Tibial artery (tissue), 4 donors: Measurements from ENCODE around the gene MAGEF1.
A peak's percentile ranks its signal among the peaks of the same experiment; 100 is the strongest.

Experiments
- DNase-seq, 2 donors: peaks; one replicate each; pipeline ENCODE4 v3.0.0-alpha.2; 2019
- H3K27ac ChIP-seq, 2 donors: fragments of 200-600 bp; sonication (generic) in 1 of 2; 1 replicate in 1 of 2; 2 replicates in 1 of 2; pipeline ENCODE4 v1.5.1; 2018 to 2019; ENCODE audit warnings: mild to moderate bottlenecking in 1 of 2
- H3K27me3 ChIP-seq, 2 donors: fragments of 200-600 bp; sonication (generic) in 1 of 2; one replicate each; pipeline versions ENCODE4 v1.5.1 to v1.6.0; 2016 to 2019
- H3K36me3 ChIP-seq, 3 donors: fragments of 200-600 bp; sonication (generic) in 2 of 3; one replicate each; pipeline ENCODE4 v1.5.1; 2016 to 2019; ENCODE audit warnings: mild to moderate bottlenecking in 2 of 3
- H3K4me1 ChIP-seq, 4 donors: fragments of 200-600 bp; sonication (generic) in 2 of 4; 1 replicate in 3 of 4; 2 replicates in 1 of 4; pipeline ENCODE4 v1.5.1; 2016 to 2019
- H3K4me3 ChIP-seq, 2 donors: fragments of 200-600 bp; sonication (generic) in 1 of 2; 1 replicate in 1 of 2; 2 replicates in 1 of 2; pipeline ENCODE4 v1.5.1; 2018 to 2019; ENCODE audit warnings: mild to moderate bottlenecking in 2 of 2
- H3K9me3 ChIP-seq, 3 donors: fragments of 200-600 bp; sonication (generic) in 1 of 3; one replicate each; pipeline ENCODE4 v1.5.1; 2016 to 2019
- CTCF ChIP-seq, 2 experiments: fragments of 200-600 bp in 1 of 2; fragments of 450-650 bp in 1 of 2; IDR thresholded peaks; one replicate each; pipeline ENCODE4 v1.5.1; 2017 to 2019; ENCODE audit warnings: antibody characterized with exemption in 2 of 2, mild to moderate bottlenecking in 1 of 2, moderate library complexity in 1 of 2
- intact Hi-C: fragments of 100-400 bp; cut with DNase I; formaldehyde crosslinking; loops from one replicate; pipeline ENCODE4 v1.15.0; 2023; ENCODE audit warnings: low total_unique reads

Gene MAGEF1

GRCh38 chr3:184719709-184720108 is 7.8 kb upstream of the MAGEF1 start:
- no peak overlapping the region for H3K4me3 ChIP-seq
- TF ChIP-seq CTCF (IDR thresholded peaks at IDR 0.05), result no peak
- no peak for DNase-seq
- H3K27me3 ChIP-seq, result no peaks in the 10 kb centered on the region
- no peaks in the 10 kb centered on the region for H3K9me3 ChIP-seq
- peaks cover 0 to 14% (median 0%) of the 10 kb centered on the region in 4 donors for H3K4me1 ChIP-seq
- intact Hi-C loops, result no loop called here
- H3K27ac ChIP-seq, result no peak overlapping the region
- H3K36me3 ChIP-seq, result no peaks in the 10 kb centered on the region

DNA sequence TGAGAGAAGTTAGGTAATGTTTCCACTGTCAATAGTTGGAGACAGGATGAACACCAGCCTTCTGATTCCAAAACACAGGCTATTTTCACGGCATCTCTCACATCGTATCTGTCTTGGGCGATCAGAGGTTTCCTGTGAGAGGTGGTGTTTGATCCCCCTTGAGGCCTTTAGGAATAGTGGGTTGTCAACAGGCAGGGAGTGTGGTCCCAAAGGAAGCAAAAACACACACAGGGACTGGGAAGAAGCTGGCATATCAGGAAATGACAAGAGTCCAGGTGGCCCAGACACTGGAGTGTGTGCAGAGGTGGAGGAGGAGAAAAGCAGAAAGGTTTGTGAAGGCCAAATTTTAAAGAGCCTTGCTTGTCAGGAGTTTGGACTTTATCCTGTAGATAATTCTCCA is 6.6 kb upstream of the MAGEF1 start:
- Histone ChIP-seq H3K9me3 (no peaks in the 10 kb centered on the region), H3K36me3 (no peaks in the 10 kb centered on the region), H3K4me3 (no peak overlapping the region), H3K27me3 (no peaks in the 10 kb centered on the region), H3K4me1 (peaks cover 0 to 14% (median 0%) of the 10 kb centered on the region in 4 donors), H3K27ac (no peak overlapping the region)
- DNase-seq, result no peak
- intact Hi-C loops, result no loop called here
- TF ChIP-seq CTCF (IDR thresholded peaks at IDR 0.05), result no peak

DNA sequence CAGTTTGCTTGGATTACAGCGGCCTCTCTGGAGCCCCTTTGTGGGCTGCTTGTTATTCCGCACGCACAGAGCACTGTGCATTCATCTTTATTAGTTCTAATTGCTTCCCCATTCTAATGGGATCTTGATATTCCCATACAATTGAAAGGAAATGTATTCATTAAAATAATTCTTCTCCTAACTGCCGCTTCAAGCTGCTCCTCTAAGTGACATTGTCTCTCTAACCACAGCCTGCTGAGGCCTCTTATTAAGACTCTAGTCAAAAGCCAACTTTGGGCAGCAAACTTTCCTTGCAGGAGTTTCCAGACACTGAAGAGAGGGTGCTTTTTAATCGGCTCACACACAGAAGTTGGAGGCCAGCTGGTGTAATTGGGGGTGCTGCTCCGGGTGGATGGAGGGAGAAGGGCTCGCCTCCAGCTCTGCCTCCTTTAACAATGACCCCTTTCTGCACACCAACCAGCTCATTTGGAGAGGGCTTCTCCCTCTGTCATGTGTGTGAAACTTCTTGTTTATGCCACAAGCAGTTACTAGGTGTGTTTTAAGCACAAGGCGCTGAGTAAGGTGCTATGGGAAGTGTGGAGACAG is 5.6 kb upstream of the MAGEF1 start:
- no peak overlapping the region for H3K4me3 ChIP-seq

DNA sequence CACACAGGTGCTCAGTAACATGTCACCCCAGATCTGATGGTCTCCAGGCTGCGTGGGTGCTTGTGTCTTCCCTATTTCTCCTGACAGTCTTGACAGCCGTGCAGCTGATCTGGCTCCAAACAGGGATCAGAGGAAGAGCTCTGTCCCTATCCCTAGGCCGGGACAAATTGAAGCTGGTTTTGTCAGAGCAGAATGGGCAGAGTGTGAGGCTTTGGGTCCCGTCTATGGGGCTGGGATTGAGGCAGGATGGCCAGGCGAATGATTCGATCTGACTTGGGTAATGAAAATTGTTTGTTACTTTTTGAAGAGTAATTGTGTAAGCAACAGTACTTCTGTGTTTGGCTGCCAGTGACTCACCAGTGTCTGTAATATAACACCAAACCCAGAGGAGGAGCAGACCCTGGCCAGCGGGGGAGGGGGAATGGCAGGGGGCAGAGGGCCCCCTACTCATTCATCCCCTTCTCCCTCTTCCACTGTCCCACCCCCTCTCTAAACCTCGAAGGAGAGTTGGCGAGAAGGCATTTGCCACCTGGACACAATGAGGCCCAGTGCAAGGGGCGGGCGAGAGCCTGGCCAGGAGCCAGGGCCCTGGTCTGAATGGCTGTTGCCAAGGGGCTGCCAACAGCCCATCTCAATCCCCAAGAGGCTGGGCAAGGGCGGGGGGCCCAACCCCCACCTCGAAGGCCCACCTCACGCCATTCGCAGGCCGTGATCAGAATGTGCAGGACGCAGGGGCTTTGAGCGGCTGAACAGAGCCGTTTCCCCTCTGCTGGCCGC is 4.9 kb upstream of the MAGEF1 start:
- no peaks in the 10 kb centered on the region for H3K36me3 ChIP-seq
- H3K4me1 ChIP-seq, result peaks cover 0 to 14% (median 0%) of the 10 kb centered on the region in 4 donors
- no peaks in the 10 kb centered on the region for H3K27me3 ChIP-seq
- peak overlapping the region; percentile 33 to 39 for H3K27ac ChIP-seq
- peak in 1 of 2 donors; percentile 38 for DNase-seq
- no peaks in the 10 kb centered on the region for H3K9me3 ChIP-seq
- intact Hi-C loops, result no loop called here
- no peak for TF ChIP-seq CTCF (IDR thresholded peaks at IDR 0.05)
- no peak overlapping the region for H3K4me3 ChIP-seq

More for the DNA sequence above, 5.6 kb upstream of the MAGEF1 start:
- H3K36me3 ChIP-seq, result no peaks in the 10 kb centered on the region
- peaks cover 0 to 14% (median 0%) of the 10 kb centered on the region in 4 donors for H3K4me1 ChIP-seq
- H3K27me3 ChIP-seq, result no peaks in the 10 kb centered on the region
- intact Hi-C loops, result no loop called here
- H3K9me3 ChIP-seq, result no peaks in the 10 kb centered on the region
- no peak for DNase-seq
- peak overlapping the region; percentile 33 to 39 for H3K27ac ChIP-seq
- TF ChIP-seq CTCF (IDR thresholded peaks at IDR 0.05), result no peak

DNA sequence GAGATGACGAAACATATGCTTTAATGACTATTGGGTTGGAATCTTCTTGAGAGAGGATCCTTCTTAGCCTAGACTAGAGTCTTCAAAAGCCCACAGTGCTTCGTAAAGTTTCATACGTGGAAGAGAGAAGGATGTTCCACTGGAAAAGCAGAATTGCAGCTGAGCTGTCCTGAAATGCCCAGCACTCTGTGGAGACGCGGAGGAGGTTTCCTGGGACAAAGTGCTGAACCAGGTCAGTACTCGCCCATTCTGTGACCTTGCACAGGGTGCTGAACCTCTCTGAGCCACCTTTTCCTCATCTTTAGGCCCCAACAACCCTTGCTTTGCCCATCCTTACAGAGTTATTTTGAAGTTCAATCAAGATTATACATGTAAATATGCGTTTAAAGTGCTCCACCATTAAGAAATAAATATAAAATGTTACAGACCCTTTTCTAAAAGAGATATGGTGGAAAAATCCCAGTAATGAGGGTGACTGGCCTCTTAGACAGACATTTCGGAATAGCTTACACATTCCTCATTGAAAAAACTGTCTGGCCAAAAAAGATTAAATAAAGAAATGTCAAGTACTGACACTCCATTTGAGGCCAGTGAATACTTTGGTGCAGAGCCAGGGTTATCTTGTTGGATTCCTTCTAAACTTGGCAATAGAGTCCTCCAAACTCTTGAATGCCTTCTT is 4.2 kb upstream of the MAGEF1 start:
- Histone ChIP-seq H3K27ac (peak overlapping the region; percentile 33 to 39), H3K36me3 (no peaks in the 10 kb centered on the region), H3K4me1 (peaks cover 0 to 14% (median 1%) of the 10 kb centered on the region in 4 donors), H3K4me3 (no peak overlapping the region), H3K9me3 (no peaks in the 10 kb centered on the region), H3K27me3 (no peaks in the 10 kb centered on the region)
- DNase-seq, result no peak
- intact Hi-C loops, result no loop called here
- no peak for TF ChIP-seq CTCF (IDR thresholded peaks at IDR 0.05)
